C4-2B (cell line): Measurements from ENCODE around the gene DKK1.

Source experiments
- H3K27ac ChIP-seq: fragments of 450-650 bp; 2 replicates; pipeline ENCODE4 v1.5.1; 2017
- CTCF ChIP-seq: fragments of 450-650 bp; conservative IDR thresholded peaks from 2 replicates; pipeline ENCODE4 v1.5.1; 2017; ENCODE audit warnings: mild to moderate bottlenecking
- ZFX ChIP-seq: fragments of 450-650 bp; IDR thresholded peaks from 2 replicates; pipeline ENCODE4 v1.6.1; 2017

Gene DKK1

DNA sequence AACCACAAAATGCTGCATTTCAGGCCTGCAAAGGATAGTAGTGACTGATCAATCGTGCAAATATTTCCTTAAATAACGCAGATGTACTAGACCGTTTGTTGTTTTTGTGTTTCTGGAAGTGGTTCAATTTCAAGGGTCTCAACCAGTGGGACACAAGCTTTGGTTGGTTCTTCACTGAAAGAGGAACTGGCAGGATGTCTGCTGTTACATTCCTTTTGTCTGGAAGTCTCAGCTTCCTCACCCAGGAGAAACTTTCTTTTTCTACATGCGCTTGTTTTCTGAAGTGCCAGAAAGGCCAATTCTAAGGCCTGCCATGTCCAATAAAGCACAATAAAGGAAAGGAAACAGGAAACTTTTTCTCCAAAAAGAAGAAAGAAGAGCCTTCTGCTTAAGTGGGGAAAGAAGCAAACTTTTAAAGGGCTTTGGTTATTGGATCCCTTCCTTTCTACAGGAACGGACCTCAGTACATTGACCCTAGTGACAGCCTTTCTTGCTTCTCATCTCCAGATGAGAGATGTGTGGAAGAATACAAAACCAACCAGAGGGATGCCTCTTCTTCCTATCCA lies 4.1 kb downstream of the DKK1 start:
- no peak for TF ChIP-seq ZFX
- no peak for TF ChIP-seq CTCF
- no peak overlapping the region for H3K27ac ChIP-seq

- H3K27ac ChIP-seq, result no peak overlapping the region
- no peak for TF ChIP-seq ZFX
- TF ChIP-seq CTCF, result no peak
Measured at GRCh38 chr10:52318822-52319464, 4.9 kb downstream of the DKK1 start.

- no peak overlapping the region for H3K27ac ChIP-seq
- no peak for TF ChIP-seq CTCF
- TF ChIP-seq ZFX, result no peak
Measured at GRCh38 chr10:52319926-52320325, 5.8 kb downstream of the DKK1 start.

DNA sequence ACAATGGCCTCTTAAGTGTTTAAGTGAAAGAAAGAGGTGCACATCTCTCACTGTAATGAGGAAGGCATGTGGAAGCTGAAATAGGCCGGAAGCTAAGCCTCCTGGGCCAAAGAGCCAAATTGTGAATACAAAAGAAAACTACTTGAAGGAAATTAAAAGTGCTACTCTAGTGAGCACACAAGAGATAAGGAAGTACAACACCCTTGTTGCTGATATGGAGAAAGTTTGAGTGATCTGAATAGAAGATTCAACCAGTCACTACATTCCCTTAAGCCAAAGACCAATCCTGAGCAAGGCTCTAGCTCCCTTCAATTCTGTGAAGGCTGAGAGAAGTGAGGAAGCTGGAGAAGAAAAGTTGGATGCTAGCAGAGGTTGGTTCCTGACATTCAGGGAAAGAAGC lies 8.2 kb downstream of the DKK1 start:
- TF ChIP-seq CTCF, result no peak
- TF ChIP-seq ZFX, result no peak
- no peak overlapping the region for H3K27ac ChIP-seq

GRCh38 chr10:52322936-52323335 lies 8.9 kb downstream of the DKK1 start:
- H3K27ac ChIP-seq, result no peak overlapping the region
- TF ChIP-seq CTCF, result no peak
- TF ChIP-seq ZFX, result no peak

GRCh38 chr10:52326382-52326781 lies 12.3 kb downstream of the DKK1 start:
- H3K27ac ChIP-seq, result no peak overlapping the region
- no peak for TF ChIP-seq ZFX
- no peak for TF ChIP-seq CTCF

GRCh38 chr10:52331638-52332364 lies 17.7 kb downstream of the DKK1 start:
- no peak overlapping the region for H3K27ac ChIP-seq
- TF ChIP-seq ZFX (no peak), CTCF (no peak)
